Mucosa of gallbladder (tissue), 1 donor: ENCODE data around the gene BTBD9. TPM values are rescaled to one million over a fixed set of nuclear protein-coding genes. Genes with fewer than 3 reads are reported as not detected.

Source experiments
- DNase-seq: peaks from one replicate; pipeline ENCODE4 v3.0.0-alpha.2; 2020; ENCODE audit warnings: low spot score
- total RNA-seq: library from RNA; stranded (reverse); gene quantifications from one replicate; pipeline ENCODE4 v1.2.1, GENCODE V29; 2021
- donor health status: DM: no; HTN: no; CAD: no.

Gene BTBD9
- total RNA-seq, 1 donor from 2014 or later: 32.5 TPM

GRCh38 chr6:38207375-38207774, 432.4 kb downstream of the BTBD9 start:
- DNase-seq: no peak

- DNase-seq: no peak
Observed at GRCh38 chr6:38198219-38198618, 441.5 kb downstream of the BTBD9 start.

DNA sequence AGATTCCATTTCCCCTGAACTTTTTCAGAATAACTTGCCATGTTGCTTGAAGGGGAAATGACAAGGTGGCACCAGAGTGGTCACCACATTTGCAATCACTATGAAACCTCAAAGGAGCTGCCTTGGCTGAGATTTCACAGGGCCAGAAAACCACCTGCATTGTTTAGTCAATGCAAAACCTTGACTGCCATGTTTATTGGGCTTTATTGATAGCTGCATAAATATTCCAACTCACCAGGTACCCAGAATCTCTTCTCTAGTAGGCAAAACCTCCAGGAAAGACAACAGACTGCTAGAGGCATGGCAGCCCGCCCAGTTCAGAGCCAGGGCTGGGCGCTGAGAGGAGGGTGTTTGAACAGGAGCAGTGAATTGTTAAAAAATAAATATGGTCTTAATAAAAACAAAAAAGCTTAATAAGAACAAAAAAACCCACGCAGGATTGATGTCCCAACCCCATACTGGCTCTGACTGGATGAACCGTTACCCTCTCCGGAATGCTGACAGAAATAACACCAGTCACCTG, 444.6 kb downstream of the BTBD9 start:
- DNase-seq: no peak

- no peak for DNase-seq
Observed at GRCh38 chr6:38194589-38194988, 445.1 kb downstream of the BTBD9 start.

- DNase-seq: no peak
Observed at GRCh38 chr6:38194282-38194572, 445.5 kb downstream of the BTBD9 start.

DNA sequence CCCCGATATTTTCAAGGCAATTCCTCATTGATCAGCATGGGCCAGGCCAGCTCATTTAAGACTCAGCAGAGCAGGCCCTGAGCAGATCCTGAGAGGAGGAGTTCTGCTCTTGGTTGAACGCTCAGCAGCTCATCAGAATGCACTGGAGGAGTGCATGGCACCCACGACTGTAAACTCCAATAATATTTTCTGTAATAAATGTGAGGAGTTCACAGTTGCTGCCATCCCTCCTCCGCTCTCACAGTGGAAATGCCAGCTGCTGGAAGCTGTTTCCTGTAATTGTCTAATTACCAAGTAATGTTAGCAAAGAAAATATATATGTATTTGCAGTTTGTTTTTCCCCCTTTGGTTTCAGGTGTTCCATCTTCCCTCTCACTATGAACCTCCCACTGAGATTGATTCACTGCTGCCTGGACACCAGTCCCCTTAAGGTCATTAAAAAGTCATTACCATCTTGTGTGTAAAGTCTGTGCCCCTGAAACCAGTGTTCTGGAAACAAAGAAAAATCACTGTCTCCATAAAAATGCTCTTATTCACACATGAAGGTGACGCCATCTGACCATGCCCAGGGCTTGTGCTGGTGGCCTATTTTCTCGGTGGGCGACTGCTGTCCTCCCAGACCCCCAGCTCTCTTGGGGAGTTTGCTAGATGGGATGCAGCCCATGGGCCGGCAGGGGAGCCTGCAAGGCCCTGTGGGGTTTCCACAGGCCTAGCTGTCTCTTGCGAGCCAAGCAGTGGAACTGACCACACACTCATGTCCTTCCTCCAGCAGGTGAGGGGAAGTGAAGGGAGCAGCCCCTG, 446.0 kb downstream of the BTBD9 start:
- DNase-seq: no peak

- no peak for DNase-seq
Observed at GRCh38 chr6:38193051-38193450, 446.7 kb downstream of the BTBD9 start.

DNA sequence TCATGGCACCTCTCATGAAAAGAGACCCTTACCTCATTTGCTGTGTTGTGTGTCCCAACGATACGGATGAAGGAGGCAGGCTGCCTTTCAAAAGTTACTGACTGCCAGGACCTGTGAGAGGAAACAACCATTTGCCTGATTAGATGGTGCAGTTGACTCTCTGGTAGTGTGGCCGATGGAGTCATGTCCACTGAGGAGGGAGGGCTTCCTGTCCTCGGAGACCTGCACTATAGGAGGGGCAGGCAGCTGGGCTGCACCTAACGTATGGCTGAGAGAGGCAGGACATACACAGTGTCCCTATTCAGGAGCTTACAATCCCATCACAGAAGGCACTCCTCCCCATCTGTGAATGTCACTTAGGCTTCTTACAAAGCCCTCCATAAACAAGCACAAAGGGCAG, 447.2 kb downstream of the BTBD9 start:
- no peak for DNase-seq

GRCh38 chr6:38192011-38192410, 447.7 kb downstream of the BTBD9 start:
- no peak for DNase-seq

DNA sequence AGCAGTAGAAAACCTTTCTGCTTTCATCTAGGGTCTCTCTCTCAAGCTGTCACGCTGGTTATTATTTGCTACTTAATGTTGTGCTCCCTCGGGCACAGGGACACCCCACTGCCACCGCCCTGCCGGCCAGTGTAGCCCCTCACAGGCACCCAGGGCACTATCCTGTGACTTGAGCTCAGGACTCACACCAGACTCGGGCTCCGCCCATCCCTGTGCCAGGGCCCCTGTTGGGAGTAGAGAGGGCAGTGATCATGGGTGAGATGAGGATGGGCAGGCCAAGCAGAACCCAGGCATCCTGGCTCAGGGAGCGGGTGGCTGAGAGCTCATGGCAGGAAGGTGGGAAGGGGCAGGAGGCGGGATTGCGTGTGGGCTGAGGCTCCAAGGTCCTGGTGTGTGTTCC, 448.3 kb downstream of the BTBD9 start:
- DNase-seq: no peak

DNA sequence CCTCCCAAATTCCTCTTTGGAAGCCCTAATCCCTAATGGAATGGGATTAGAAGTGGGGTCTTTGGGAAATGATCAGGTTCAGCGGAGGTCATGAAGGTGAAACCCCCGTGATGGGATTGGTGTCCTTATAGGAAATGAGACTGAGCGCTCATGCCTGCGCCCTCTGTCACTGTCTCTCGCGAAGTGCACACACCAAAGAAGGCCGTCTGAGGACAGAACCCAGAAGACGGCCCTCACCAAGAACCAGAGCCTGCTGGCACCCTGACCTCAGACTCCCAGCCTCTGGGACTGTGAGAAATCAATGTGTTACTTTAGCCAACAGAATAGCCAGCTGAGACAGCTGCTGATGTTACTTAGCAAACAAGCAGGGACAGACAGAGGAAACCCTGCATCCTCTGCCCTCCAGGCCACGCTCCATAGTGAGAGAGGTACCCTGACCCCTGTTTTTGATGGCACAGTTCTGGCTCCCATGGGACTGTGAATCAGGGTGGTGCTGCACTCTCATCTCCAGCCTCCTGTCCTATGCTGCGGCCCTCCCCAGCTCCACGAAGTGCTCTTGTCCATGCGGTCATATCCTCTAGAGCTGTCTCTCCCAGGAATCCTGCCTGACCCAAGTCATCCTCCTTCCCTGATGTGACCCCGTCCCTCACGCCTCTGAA, 450.9 kb downstream of the BTBD9 start:
- no peak for DNase-seq

DNA sequence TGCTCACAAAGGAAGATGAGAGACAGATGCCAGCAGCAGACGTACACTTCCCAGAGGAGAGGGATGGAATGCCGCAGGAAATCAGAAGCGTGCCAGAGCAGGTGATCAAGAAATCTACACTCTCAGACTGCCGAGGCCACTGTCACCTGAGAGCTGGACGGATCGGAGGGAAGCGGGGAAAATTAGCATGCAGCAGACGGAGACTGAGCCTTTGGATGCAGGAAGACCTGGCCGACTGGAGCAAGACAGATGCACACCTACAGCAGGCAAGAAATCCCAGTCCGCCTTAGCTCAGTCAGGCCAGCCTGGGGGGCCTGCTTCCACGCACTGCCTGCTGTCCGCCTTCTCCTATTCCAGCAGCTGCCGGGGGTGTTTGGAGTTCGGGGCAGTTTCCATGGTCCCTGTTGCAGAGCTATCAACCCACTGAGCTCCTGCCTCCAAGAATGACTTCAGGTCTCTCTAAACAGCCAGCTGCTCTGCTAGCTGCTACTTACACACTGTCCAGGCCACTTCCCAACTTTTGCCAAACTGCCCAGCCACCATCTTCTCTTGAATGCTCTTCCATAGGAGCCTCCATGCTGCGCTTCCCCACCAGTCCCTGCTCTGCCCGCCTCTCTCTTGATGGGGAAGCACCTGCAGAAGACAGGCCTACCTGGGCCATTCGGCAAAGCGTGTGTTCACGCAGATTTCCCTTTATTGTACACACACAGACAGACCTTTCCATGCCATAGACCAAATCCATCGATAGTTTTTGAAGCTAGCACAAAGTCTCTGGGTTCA, 451.7 kb downstream of the BTBD9 start:
- no peak for DNase-seq

GRCh38 chr6:38187325-38187724, 452.4 kb downstream of the BTBD9 start:
- no peak for DNase-seq

DNA sequence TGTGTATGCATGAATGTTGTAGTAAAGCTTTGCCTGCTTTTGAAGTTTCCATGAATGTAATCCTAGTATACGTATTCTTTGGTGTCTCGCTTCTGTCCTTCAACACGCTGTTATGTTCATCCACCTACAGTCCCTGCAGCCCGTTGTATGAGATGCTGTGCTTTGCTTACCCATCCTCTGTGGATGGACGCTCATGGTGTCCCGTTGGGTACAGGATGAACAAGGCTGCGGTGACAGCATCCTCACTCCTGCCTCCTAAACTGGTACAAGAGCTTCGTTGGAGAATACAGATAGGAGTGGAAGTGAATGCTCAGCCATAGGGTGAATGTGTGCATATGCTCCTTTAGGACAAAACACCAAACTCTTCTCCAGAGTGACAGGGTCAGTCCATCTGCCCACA, 454.0 kb downstream of the BTBD9 start:
- DNase-seq: no peak

DNA sequence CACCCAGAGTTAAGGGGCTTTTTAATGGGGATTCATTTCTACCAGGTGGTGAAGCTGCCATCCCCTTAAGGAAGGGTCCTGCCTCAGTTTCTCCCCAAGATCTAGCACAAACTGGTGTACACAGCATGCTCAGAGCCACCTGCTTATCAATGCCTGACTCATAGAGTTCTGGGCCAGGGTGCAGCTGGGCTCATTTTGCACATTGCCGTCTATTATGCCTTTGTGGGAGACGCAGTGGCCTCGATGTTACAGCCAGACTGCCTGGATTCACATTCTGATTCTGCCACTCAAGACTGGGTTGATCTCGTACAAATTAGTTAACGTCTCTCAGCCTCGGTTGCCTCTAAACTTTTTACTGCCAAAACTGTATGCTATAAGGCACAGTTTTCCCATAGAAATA, 454.5 kb downstream of the BTBD9 start:
- DNase-seq: no peak

GRCh38 chr6:38184585-38185080, 455.1 kb downstream of the BTBD9 start:
- DNase-seq: no peak

DNA sequence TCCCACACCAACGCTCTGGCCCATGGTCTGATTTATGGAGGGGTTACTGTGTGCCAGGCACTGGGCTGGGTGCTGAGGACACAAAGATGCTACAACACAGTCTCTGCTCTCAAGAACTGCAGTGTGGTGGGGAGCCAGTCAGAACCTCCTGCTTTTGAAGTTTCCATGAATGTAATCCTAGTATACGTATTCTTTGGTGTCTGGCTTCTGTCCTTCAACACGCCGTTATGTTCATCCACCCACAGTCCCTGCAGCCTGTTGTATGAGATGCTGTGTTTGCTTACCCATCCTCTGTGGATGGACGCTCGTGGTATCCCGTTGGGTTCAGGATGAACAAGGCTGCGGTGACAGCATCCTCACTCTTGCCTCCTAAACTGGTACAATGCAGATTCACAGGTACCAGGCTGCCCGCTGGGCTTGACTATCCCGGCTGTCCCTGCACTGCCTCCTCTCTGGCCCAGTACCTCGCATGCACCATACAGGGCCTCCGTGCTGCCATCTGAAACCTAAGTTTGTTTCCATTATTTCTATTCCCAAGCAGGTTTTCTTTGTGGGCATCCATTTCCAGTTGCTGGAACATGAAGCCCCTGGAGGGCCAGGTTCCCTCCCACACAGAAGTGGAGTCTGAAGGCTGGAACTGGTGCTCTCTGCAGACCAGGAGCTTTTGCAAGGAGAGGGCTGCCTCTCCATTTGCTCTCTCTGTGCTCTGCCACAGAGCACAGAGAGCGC, 455.7 kb downstream of the BTBD9 start:
- no peak for DNase-seq

DNA sequence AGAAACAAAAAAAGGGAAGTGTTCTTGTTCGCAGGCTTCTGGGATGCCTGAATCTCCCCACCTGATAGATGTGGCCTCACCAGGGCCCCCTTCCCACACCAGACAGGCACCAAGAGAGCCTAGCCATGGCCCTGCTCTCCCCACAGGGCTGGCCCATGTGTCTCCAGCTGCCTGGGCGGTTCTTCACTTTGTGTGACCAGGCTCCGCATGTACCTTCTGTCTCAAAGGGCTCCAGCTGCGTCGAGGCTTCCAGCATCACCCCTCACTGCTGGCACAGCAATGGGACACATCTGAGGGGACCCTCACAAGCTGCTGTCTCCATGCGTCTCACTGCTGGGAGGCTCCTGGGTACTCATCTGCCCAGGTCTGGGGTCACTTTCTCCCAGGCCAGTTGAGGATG, 457.3 kb downstream of the BTBD9 start:
- DNase-seq: no peak

- DNase-seq: no peak
Observed at GRCh38 chr6:38180586-38180985, 459.1 kb downstream of the BTBD9 start.

DNA sequence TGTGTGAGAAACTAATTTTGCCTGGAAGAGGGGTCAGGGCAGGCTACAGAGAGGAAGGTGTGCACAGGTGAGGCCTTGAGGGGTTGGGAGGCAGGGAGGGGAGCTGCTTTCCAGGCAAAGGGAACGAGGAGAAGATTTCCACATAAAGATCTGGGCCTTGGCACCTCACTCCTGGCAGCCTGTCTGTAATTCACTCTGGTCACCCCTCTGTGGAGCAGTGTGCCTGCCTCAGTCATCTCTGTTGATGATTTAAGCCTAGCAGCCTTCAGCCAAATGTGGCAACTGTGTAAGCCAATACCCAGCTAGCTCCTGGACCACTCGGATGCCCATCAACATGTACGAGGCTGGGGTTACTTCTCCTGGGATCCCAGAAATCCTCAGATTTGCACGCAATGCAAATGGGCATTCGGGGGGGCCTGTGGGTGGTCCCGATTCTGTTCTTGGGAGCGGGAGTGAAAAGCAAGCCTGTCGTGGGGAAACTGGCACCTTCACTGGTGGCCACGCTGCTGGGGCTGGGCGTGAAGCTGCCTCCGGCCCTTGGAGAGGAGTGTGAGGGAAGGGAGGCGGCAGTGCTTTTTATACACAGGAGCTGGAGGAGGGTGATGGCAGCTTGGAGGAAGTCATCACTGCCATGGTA, 459.8 kb downstream of the BTBD9 start:
- DNase-seq: no peak

DNA sequence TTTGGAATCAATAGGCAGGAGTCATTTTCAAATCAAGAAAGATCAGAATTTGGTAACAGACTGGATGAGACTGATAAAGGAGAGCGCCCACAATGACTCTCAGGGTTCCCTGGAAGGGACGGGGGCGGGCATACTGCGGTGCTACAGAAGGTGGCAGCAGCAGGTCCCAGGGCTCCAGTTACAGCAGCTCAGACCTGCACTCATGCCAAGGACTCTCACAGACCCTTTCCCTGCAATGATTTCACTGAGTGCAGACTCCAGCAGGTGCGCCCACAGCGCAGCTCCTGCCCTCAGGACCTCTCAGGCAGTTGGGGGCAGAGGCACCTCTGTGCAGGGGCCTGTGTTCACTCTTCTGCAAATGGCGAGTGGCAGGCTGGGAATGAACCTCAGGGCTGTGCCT, 460.4 kb downstream of the BTBD9 start:
- DNase-seq: no peak

DNA sequence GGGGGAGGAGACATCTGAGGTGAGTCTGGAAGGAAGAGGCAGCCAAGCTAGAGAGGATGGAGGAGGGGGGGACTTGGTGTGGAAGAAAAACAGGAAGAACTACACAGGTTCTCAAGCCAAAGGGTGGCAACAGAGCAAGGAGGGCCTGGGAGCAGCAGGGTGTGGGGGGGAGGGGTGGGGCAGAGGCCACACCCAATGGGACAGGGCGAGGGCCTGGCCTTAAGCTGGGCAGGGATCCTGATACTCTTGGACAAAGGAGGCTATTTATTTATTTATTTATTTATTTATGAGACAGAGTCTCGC, 461.2 kb downstream of the BTBD9 start:
- no peak for DNase-seq
